Osteoblast (primary cell): ENCODE results near the gene GRIK3. TPM values are rescaled to one million over a fixed set of nuclear protein-coding genes. Genes with fewer than 3 reads are reported as not detected.
A peak's percentile ranks its signal among the peaks of the same experiment; 100 is the strongest.

Experiments used
- DNase-seq: peaks from one replicate; pipeline ENCODE4 v3.0.0; 2011; ENCODE audit warnings: low spot score, mixed read lengths; ENCODE audit not compliant: insufficient read length; ENCODE audit errors: missing footprints
- H2AFZ ChIP-seq: 2 replicates; pipeline ENCODE4 v1.6.0; 2011; ENCODE audit warnings: mild to moderate bottlenecking, low read length
- H3K27ac ChIP-seq: 2 replicates; pipeline ENCODE4 v1.5.1; 2011; ENCODE audit warnings: mild to moderate bottlenecking, low read depth, low read length, moderate library complexity
- H3K27me3 ChIP-seq: 2 replicates; pipeline ENCODE4 v1.6.0; 2012; ENCODE audit warnings: mild to moderate bottlenecking, control low read depth, inconsistent platforms, low read length, moderate library complexity; ENCODE audit not compliant: insufficient read depth
- H3K36me3 ChIP-seq: 2 replicates; pipeline ENCODE4 v1.5.1; 2011; ENCODE audit warnings: mild to moderate bottlenecking, low read length, control low read depth, moderate library complexity; ENCODE audit not compliant: insufficient read depth
- H3K4me1 ChIP-seq: 2 replicates; pipeline ENCODE4 v1.5.1; 2011; ENCODE audit warnings: mild to moderate bottlenecking, low read length, control low read depth, moderate library complexity; ENCODE audit not compliant: insufficient read depth
- H3K4me2 ChIP-seq: 2 replicates; pipeline ENCODE4 v1.6.0; 2011; ENCODE audit warnings: mild to moderate bottlenecking, low read length; ENCODE audit not compliant: insufficient read depth
- H3K4me3 ChIP-seq: fragments of 200-600 bp; sonication (generic); 3 replicates; pipeline ENCODE4 v1.5.1; 2012; ENCODE audit warnings: mild to moderate bottlenecking, low read length, inconsistent platforms; ENCODE audit not compliant: insufficient read depth
- H3K79me2 ChIP-seq: 2 replicates; pipeline ENCODE4 v1.6.0; 2012; ENCODE audit warnings: mild to moderate bottlenecking, low read length, control low read depth, inconsistent platforms; ENCODE audit not compliant: insufficient read depth
- H3K9me3 ChIP-seq: 2 replicates; pipeline ENCODE4 v1.5.1; 2011; ENCODE audit warnings: low read depth, low read length, control low read depth
- H4K20me1 ChIP-seq: 2 replicates; pipeline ENCODE4 v1.6.0; 2012; ENCODE audit warnings: mild to moderate bottlenecking, low read length, control low read depth; ENCODE audit not compliant: insufficient read depth
- total RNA-seq: library from RNA; depleted of rRNA; stranded (reverse); fragments of >200 nt; gene quantifications from 2 replicates; pipeline ENCODE4 v1.2.3, GENCODE V29; 2012
- TF ChIP-seq, protein P1 (sequence below): IDR thresholded peaks from 2 replicates; pipeline ENCODE4 v1.5.1; 2011; ENCODE audit warnings: mild to moderate bottlenecking, low read depth, low read length, moderate library complexity; ENCODE audit errors: extremely low read depth

Gene GRIK3
- total RNA-seq, 1 donor = not detected

DNA sequence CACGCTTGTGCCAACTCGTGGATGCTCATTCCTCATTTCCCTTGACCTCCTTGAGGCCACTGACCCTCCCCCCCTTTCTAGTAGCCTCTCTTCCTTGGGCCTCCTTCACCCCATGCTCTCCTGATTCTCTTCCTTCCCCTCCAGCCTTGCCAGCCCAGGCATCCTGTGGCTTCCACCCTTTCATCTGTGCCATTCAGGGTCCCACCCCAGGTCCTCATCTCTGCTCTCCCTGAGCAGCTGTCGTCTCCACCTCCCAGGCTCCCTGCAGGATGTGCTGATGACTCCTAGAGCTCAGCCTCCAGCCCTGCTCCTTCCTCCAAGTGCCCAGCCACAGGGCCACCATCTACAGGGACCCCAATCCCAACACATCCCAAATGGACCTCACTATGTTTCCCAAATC, 197.4 kb downstream of the GRIK3 start:
- TF ChIP-seq, protein P1, sequence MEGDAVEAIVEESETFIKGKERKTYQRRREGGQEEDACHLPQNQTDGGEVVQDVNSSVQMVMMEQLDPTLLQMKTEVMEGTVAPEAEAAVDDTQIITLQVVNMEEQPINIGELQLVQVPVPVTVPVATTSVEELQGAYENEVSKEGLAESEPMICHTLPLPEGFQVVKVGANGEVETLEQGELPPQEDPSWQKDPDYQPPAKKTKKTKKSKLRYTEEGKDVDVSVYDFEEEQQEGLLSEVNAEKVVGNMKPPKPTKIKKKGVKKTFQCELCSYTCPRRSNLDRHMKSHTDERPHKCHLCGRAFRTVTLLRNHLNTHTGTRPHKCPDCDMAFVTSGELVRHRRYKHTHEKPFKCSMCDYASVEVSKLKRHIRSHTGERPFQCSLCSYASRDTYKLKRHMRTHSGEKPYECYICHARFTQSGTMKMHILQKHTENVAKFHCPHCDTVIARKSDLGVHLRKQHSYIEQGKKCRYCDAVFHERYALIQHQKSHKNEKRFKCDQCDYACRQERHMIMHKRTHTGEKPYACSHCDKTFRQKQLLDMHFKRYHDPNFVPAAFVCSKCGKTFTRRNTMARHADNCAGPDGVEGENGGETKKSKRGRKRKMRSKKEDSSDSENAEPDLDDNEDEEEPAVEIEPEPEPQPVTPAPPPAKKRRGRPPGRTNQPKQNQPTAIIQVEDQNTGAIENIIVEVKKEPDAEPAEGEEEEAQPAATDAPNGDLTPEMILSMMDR = no peak
- no peaks in the 10 kb centered on the region for H3K27me3 ChIP-seq
- no peak overlapping the region for H2AFZ ChIP-seq

DNA sequence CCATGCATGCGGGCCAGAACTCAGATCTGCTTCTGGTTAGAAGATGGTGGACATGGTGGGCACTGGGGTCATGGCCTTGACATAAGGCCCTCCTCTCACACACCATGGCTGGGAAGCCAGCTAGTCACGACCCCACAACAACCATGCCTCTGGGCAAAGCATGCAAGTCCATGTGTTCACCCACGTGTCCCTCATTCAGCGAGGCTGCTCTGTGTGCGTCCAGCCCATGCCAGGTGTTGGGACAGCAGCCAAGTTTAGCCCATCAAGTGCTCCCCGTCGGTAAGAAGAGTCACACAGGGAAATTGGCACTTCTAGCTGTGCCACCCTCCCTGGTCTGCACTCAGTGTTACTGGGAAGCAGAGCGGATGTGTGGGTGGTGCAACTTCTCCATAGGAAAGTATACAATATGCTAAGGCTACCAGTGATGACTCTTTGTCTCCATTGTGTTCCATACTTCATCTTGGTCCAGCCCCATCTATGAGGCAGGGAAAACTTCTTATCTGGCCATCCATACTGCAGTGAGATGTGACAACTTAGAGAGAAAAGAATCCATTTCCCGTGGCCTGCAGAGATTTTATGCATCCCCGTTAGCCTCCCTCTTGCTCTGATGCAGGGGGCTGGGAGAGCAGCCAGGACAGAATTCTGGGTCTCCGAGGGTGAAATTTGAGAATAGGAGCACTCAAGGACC, 198.0 kb downstream of the GRIK3 start:
- H3K27ac ChIP-seq = no peak overlapping the region
- DNase-seq = peak; percentile 52
- H4K20me1 ChIP-seq = no peaks in the 10 kb centered on the region
- no peaks in the 10 kb centered on the region for H3K27me3 ChIP-seq
- H3K9me3 ChIP-seq = no peaks in the 10 kb centered on the region
- no peak overlapping the region for H2AFZ ChIP-seq
- TF ChIP-seq, protein P1 = no peak
- H3K4me1 ChIP-seq = no peaks in the 10 kb centered on the region
- H3K4me3 ChIP-seq = no peak overlapping the region
- no peak overlapping the region for H3K4me2 ChIP-seq
- no peaks in the 10 kb centered on the region for H3K36me3 ChIP-seq
- H3K79me2 ChIP-seq = no peaks in the 10 kb centered on the region

More for the DNA sequence above, 197.4 kb downstream of the GRIK3 start:
- no peaks in the 10 kb centered on the region for H3K36me3 ChIP-seq
- H3K4me2 ChIP-seq = no peak overlapping the region
- H3K79me2 ChIP-seq = no peaks in the 10 kb centered on the region
- H3K4me3 ChIP-seq = no peak overlapping the region
- no peaks in the 10 kb centered on the region for H4K20me1 ChIP-seq
- H3K27ac ChIP-seq = no peak overlapping the region
- peak; percentile 54 for DNase-seq
- H3K9me3 ChIP-seq = no peaks in the 10 kb centered on the region
- no peaks in the 10 kb centered on the region for H3K4me1 ChIP-seq

DNA sequence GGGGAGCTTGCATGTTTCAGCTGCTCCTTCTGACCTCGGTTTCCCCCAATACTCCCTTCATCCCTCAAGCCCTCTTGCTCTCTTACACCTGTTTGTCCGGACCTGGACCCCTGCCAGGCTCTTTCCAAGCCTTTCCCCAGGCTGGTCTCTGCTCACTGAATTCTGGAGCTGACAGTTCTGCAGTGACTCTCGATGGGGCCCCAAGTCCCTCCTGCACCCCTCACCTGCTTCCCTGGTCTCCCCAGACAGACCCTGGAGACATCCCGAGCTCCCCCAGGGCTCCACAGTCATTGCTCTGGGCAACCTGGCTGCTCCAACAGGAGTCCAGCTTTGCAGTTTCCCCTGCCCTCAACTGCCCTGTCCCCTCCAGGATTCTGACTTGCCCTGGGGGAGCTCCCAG, 198.6 kb downstream of the GRIK3 start:
- TF ChIP-seq, protein P1 = no peak
- no peaks in the 10 kb centered on the region for H3K79me2 ChIP-seq
- DNase-seq = peak; percentile 51
- no peak overlapping the region for H3K27ac ChIP-seq
- H2AFZ ChIP-seq = no peak overlapping the region
- H3K4me1 ChIP-seq = no peaks in the 10 kb centered on the region
- no peaks in the 10 kb centered on the region for H3K27me3 ChIP-seq
- H3K36me3 ChIP-seq = no peaks in the 10 kb centered on the region
- no peaks in the 10 kb centered on the region for H4K20me1 ChIP-seq
- H3K4me3 ChIP-seq = no peak overlapping the region
- no peaks in the 10 kb centered on the region for H3K9me3 ChIP-seq
- no peak overlapping the region for H3K4me2 ChIP-seq

DNA sequence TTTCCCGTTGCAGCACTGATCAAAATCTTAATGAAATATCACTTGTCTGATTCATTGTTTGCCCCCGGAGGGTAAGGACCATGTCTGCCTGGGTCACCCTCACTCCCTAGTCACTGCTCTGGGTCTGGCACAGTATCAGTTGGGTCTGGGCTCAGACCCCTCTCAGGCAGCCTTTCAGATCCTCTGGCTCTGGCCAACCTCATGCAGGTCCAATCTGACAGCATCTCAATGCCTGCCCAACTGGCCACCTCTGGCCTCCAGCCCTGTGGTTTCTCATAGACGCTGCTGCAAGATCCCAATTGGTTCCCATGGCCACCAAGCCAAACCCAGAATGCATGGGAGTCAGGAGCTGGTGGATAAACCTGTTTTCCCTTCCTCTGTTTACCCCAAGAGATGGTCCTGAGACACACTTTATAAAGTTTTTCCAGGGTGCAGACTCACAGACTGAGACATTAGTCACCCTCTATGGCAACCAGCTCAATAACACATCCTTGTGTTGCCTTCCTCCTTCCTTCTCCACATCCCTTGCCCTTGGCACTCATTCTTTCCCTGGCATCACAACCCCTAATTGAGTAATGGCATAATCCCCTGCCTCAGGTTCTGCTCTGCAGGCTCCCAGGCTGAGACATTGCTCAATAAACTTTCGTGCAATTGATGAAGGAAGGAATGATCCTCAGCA, 199.2 kb downstream of the GRIK3 start:
- no peaks in the 10 kb centered on the region for H4K20me1 ChIP-seq
- no peaks in the 10 kb centered on the region for H3K79me2 ChIP-seq
- no peaks in the 10 kb centered on the region for H3K36me3 ChIP-seq
- no peaks in the 10 kb centered on the region for H3K27me3 ChIP-seq
- H3K4me3 ChIP-seq = no peak overlapping the region
- no peak overlapping the region for H2AFZ ChIP-seq
- no peak for DNase-seq
- H3K4me1 ChIP-seq = no peaks in the 10 kb centered on the region
- H3K4me2 ChIP-seq = no peak overlapping the region
- no peaks in the 10 kb centered on the region for H3K9me3 ChIP-seq
- no peak overlapping the region for H3K27ac ChIP-seq
- TF ChIP-seq, protein P1 = no peak
